ENCODE data around the gene MAP2K3. TPM values are rescaled to one million over a fixed set of nuclear protein-coding genes. Genes with fewer than 3 reads are reported as not detected.

Gene MAP2K3
- total RNA-seq, 1 donor from 2014 or later = 294 TPM

DNA sequence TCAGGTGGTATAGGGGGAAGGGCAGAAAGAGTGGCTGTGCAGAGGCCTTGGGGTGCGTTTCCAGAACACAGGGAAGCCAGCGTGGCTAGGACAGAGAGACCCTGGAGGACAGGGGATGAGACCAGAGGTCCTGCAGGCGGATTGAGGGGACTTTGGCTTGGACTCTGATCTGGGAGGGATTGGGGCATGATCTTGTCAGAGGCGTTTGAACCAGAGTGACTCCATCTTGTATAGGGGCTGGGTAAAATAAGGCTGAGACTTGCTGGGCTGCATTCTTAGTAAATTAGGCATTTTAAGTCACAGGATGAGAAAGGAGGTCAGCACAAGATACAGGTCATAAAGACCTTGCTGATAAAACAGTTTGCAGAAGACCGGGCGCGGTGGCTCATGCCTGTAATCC, 25.9 kb upstream of the MAP2K3 start:
- intact Hi-C loops (cut with DNase I) = loop anchor here (10.0 kb wide), 2 partner anchors 56 to 214 kb away; partner anchors contain the start of gene USP22
- H3K27me3 ChIP-seq = no peaks in the 10 kb centered on the region
- peaks cover 0 to 11% of the 10 kb centered on the region in 2 donors for H3K4me1 ChIP-seq
- H3K27ac ChIP-seq = no peak overlapping the region
- no peaks in the 10 kb centered on the region for H3K9me3 ChIP-seq
- no peak overlapping the region for H3K4me3 ChIP-seq
- no peaks in the 10 kb centered on the region for H3K36me3 ChIP-seq
- no peak for DNase-seq (ENCODE audit: low spot score in 2 of 2)
- TF ChIP-seq, protein P1, sequence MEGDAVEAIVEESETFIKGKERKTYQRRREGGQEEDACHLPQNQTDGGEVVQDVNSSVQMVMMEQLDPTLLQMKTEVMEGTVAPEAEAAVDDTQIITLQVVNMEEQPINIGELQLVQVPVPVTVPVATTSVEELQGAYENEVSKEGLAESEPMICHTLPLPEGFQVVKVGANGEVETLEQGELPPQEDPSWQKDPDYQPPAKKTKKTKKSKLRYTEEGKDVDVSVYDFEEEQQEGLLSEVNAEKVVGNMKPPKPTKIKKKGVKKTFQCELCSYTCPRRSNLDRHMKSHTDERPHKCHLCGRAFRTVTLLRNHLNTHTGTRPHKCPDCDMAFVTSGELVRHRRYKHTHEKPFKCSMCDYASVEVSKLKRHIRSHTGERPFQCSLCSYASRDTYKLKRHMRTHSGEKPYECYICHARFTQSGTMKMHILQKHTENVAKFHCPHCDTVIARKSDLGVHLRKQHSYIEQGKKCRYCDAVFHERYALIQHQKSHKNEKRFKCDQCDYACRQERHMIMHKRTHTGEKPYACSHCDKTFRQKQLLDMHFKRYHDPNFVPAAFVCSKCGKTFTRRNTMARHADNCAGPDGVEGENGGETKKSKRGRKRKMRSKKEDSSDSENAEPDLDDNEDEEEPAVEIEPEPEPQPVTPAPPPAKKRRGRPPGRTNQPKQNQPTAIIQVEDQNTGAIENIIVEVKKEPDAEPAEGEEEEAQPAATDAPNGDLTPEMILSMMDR (IDR thresholded peaks at IDR 0.05) = no peak

DNA sequence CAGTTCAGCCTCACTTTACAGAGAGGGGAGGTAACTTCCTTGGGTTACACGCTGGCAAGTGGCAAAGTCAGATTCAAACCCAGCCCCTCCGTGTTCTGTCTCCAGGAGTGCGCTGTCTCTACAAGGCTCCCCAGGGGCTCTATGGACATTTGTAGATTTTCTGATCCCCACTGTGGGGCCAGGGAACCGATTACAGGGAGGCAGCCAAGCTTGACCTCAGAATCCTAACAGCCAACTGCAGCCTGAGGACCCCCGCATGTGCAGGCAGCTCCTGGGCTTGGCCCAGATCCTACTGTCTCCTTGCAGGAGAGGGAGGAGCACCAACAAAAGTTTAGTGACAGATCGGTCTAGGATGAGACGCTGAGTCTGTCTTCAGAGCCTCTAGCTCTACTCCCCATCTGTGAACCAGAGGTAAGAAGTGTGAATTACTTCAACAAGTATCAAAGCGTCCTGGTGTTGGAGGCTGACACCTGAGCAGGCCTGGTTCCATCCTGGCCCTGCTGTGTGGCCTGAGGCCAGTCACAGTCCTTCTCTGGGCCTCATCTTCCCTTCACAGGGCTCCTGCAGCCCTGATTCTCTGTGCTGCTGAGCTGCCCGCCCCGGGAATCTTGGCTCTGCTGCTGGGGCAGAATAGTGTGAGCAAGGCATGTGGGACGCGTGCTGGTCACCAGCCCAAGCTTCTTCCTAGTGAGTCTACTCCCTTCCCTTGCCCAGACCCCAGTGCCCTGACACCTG, 22.1 kb upstream of the MAP2K3 start:
- H3K36me3 ChIP-seq = no peaks in the 10 kb centered on the region
- no peak overlapping the region for H3K27ac ChIP-seq
- DNase-seq (ENCODE audit: low spot score in 2 of 2) = no peak
- H3K27me3 ChIP-seq = no peaks in the 10 kb centered on the region
- H3K9me3 ChIP-seq = no peaks in the 10 kb centered on the region
- H3K4me1 ChIP-seq = peaks cover 0 to 7% of the 10 kb centered on the region in 2 donors
- intact Hi-C loops (cut with DNase I) = no loop called here
- TF ChIP-seq, protein P1 (IDR thresholded peaks at IDR 0.05) = no peak
- H3K4me3 ChIP-seq = no peak overlapping the region

DNA sequence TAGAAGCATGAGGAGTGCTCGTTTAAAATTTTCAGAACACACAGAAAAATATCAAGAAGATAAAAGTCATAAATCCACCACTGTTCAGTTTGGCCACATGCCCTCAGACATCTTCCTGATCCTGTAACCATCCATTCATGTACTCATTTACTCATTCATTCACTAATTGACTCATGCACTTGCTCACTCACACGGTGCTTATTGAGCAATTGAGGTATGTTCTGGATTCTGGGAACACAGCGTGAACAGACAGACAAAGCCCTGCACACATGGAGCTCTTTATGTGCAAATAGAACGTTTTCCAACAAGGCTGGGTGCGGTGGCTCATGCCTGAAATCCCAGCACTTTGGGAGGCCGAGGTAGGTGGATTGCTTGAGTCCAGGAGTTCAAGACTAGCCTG, 21.1 kb upstream of the MAP2K3 start:
- H3K36me3 ChIP-seq = no peaks in the 10 kb centered on the region
- no peak overlapping the region for H3K27ac ChIP-seq
- TF ChIP-seq, protein P1 (IDR thresholded peaks at IDR 0.05) = no peak
- H3K4me3 ChIP-seq = no peak overlapping the region
- no peaks in the 10 kb centered on the region for H3K9me3 ChIP-seq
- intact Hi-C loops (cut with DNase I) = no loop called here
- DNase-seq (ENCODE audit: low spot score in 2 of 2) = no peak
- H3K27me3 ChIP-seq = no peaks in the 10 kb centered on the region
- peaks cover 0 to 7% of the 10 kb centered on the region in 2 donors for H3K4me1 ChIP-seq

DNA sequence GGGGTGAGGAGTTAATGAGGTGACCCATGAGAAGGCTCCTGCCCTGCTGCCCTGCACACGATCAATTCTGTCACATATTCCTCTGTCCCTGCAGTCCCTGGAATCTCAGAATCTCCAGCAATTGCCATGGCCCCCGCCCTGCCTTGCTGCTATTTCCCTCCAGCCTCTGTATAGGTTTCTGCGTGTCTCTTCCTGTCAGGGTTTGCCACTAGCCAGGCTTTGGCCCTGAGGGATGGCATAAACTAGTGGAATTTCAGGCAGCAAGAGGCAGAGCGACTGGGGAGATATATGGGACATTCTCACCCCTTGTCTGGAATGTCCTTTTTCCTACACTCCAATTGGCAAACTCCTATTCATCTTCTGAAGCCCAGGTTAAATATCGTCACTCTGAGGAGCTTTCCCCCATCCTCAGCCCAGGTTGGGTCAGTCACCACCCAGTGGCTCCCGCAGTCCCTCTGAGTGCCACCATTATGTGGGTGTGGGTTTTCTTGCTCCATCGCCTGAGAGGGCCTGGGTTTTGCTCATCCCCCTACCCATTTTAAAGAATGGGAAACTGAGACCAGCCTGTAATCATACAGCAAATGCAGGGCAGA, 15.8 kb upstream of the MAP2K3 start:
- Histone ChIP-seq H3K4me1 (no peaks in the 10 kb centered on the region), H3K9me3 (no peaks in the 10 kb centered on the region), H3K27me3 (no peaks in the 10 kb centered on the region), H3K4me3 (no peak overlapping the region), H3K36me3 (no peaks in the 10 kb centered on the region), H3K27ac (no peak overlapping the region)
- DNase-seq (ENCODE audit: low spot score in 2 of 2) = no peak
- TF ChIP-seq, protein P1 (IDR thresholded peaks at IDR 0.05) = no peak
- intact Hi-C loops (cut with DNase I) = no loop called here

DNA sequence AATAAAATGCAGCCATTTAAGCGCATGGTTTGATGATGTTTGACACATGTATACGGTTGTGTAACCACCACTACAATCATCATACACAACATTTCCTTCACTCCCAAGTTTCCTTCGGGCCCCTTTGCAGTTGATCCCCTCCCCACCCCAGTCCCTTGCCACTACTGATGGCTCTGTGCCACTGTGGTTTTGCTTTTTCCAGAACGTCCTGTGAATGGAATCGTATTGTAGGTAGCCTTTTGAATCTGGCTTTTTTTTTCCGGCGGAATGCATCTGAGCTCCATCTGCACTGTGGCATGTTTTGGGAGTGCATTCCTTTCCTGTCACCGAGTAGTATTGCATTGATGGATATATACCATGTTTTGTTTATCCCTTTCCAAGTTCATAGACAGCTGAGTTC, 15.1 kb upstream of the MAP2K3 start:
- TF ChIP-seq, protein P1 (IDR thresholded peaks at IDR 0.05) = no peak
- Histone ChIP-seq H3K9me3 (no peaks in the 10 kb centered on the region), H3K4me3 (no peak overlapping the region), H3K27ac (no peak overlapping the region), H3K27me3 (no peaks in the 10 kb centered on the region), H3K4me1 (no peaks in the 10 kb centered on the region), H3K36me3 (no peaks in the 10 kb centered on the region)
- intact Hi-C loops (cut with DNase I) = no loop called here
- DNase-seq (ENCODE audit: low spot score in 2 of 2) = no peak

All from ascending aorta (tissue), 2 donors.